PC-9 (cell line): ENCODE data around the gene PLXNA1. TPM values are rescaled to one million over a fixed set of nuclear protein-coding genes. Genes with fewer than 3 reads are reported as not detected.

Source experiments
- BruUV-seq: library from RNA; stranded (reverse); fragments of 400-500 nt; replicated peaks from 2 replicates; lab custom pipeline; 2021; lab: Mats Ljungman, UMichigan
- CTCF ChIA-PET: fragments of 300-600 bp; sonication (Branson Sonifier 250); formaldehyde crosslinking; loops from one replicate; lab custom pipeline; 2022; ENCODE audit warnings: antibody characterized with exemption; lab: Charles Lee
- POLR2A ChIA-PET: fragments of 300-600 bp; sonication (Branson Sonifier 250); formaldehyde crosslinking; loops from one replicate; lab custom pipeline; 2022; ENCODE audit warnings: antibody characterized with exemption; ENCODE audit not compliant: unreplicated experiment; lab: Charles Lee
- DNase-seq, 2 experiments: peaks; one replicate each; pipeline versions ENCODE4 v3.0.0 to v3.0.0-alpha.2; 2015 to 2022; ENCODE audit warnings: mixed read lengths in 1 of 2
- H2AFZ ChIP-seq: fragments of 200-600 bp; sonication (generic); 2 replicates; pipeline ENCODE4 v1.8.1; 2017; ENCODE audit warnings: antibody characterized with exemption
- H3F3A ChIP-seq: fragments of 200-600 bp; sonication (generic); 2 replicates; pipeline ENCODE4 v1.8.1; 2017; ENCODE audit warnings: antibody characterized with exemption, mild to moderate bottlenecking, low read depth; ENCODE audit not compliant: insufficient read depth
- H3K27ac ChIP-seq: fragments of 200-600 bp; sonication (generic); 2 replicates; pipeline ENCODE4 v1.6.1; 2016; ENCODE audit warnings: mixed run types
- H3K27me3 ChIP-seq: fragments of 200-600 bp; sonication (generic); 2 replicates; pipeline ENCODE4 v1.6.1; 2016; ENCODE audit warnings: low read depth, mixed run types; ENCODE audit not compliant: insufficient read depth
- H3K36me3 ChIP-seq: fragments of 200-600 bp; sonication (generic); 2 replicates; pipeline ENCODE4 v1.6.1; 2016; ENCODE audit warnings: low read depth, mixed run types
- H3K4me1 ChIP-seq: fragments of 200-600 bp; sonication (generic); replicated peaks from 2 replicates; pipeline ENCODE4 v1.6.1; 2016; ENCODE audit warnings: mixed run types; ENCODE audit not compliant: insufficient read depth
- H3K4me2 ChIP-seq: fragments of 200-600 bp; sonication (generic); 2 replicates; pipeline ENCODE4 v1.6.1; 2017; ENCODE audit warnings: mixed run types
- H3K4me3 ChIP-seq: fragments of 200-600 bp; sonication (generic); 2 replicates; pipeline ENCODE4 v1.6.1; 2016; ENCODE audit warnings: mixed run types
- H3K79me2 ChIP-seq: fragments of 200-600 bp; sonication (generic); 2 replicates; pipeline ENCODE4 v1.6.1; 2017; ENCODE audit warnings: low read depth, mixed run types
- H3K9me2 ChIP-seq: fragments of 200-600 bp; sonication (generic); 2 replicates; pipeline ENCODE4 v1.8.1; 2017; ENCODE audit warnings: mild to moderate bottlenecking; ENCODE audit not compliant: insufficient read depth
- H3K9me3 ChIP-seq: fragments of 200-600 bp; sonication (generic); 2 replicates; pipeline ENCODE4 v1.8.1; 2016; ENCODE audit warnings: low read depth; ENCODE audit not compliant: insufficient read depth
- H4K20me1 ChIP-seq: fragments of 200-600 bp; sonication (generic); 2 replicates; pipeline ENCODE4 v1.8.1; 2017; ENCODE audit not compliant: insufficient read depth
- EZH2 ChIP-seq: fragments of 200-600 bp; sonication (generic); IDR thresholded peaks from 2 replicates; pipeline ENCODE4 v1.8.0; 2017; ENCODE audit warnings: antibody characterized with exemption, low read depth
- intact Hi-C: fragments of 100-400 bp; cut with micrococcal nuclease; formaldehyde crosslinking; loops from one replicate; pipeline ENCODE4 v1.10.0; 2022; ENCODE audit not compliant: unreplicated experiment
- total RNA-seq: library from RNA; stranded (reverse); gene quantifications from 2 replicates; pipeline ENCODE4 v1.2.3, GENCODE V29; 2021
- TF ChIP-seq, protein P1 (sequence below): fragments of 200-600 bp; sonication (generic); conservative IDR thresholded peaks from 2 replicates; pipeline ENCODE4 v1.6.1; 2017; ENCODE audit warnings: mixed run types, antibody characterized with exemption, mild to moderate bottlenecking, moderate library complexity

PLXNA1 gene
- total RNA-seq, 1 experiment from 2014 or later, result 88.2 TPM

GRCh38 chr3:127016043-127016343 lies 33.1 kb downstream of the PLXNA1 start:
- TF ChIP-seq, protein P1, sequence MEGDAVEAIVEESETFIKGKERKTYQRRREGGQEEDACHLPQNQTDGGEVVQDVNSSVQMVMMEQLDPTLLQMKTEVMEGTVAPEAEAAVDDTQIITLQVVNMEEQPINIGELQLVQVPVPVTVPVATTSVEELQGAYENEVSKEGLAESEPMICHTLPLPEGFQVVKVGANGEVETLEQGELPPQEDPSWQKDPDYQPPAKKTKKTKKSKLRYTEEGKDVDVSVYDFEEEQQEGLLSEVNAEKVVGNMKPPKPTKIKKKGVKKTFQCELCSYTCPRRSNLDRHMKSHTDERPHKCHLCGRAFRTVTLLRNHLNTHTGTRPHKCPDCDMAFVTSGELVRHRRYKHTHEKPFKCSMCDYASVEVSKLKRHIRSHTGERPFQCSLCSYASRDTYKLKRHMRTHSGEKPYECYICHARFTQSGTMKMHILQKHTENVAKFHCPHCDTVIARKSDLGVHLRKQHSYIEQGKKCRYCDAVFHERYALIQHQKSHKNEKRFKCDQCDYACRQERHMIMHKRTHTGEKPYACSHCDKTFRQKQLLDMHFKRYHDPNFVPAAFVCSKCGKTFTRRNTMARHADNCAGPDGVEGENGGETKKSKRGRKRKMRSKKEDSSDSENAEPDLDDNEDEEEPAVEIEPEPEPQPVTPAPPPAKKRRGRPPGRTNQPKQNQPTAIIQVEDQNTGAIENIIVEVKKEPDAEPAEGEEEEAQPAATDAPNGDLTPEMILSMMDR, result no peak
- ChIA-PET POLR2A (no interaction called here), CTCF (no interaction called here)
- Histone ChIP-seq H4K20me1 (peaks cover 6% of the 10 kb centered on the region; the same call in 1 of the 2 replicates), H3F3A (no peaks in the 10 kb centered on the region), H3K36me3 (no peaks in the 10 kb centered on the region), H3K79me2 (no peaks in the 10 kb centered on the region), H3K4me3 (no peak overlapping the region), H3K4me1 (peaks cover 7% of the 10 kb centered on the region), H3K27ac (no peak overlapping the region), H3K4me2 (no peak overlapping the region), H3K9me3 (no peaks in the 10 kb centered on the region), H3K9me2 (no peaks in the 10 kb centered on the region), H2AFZ (no peak overlapping the region), H3K27me3 (no peaks in the 10 kb centered on the region)
- BruUV-seq, result no TSS peak
- intact Hi-C loops, result no loop called here
- DNase-seq, result no peak

DNA sequence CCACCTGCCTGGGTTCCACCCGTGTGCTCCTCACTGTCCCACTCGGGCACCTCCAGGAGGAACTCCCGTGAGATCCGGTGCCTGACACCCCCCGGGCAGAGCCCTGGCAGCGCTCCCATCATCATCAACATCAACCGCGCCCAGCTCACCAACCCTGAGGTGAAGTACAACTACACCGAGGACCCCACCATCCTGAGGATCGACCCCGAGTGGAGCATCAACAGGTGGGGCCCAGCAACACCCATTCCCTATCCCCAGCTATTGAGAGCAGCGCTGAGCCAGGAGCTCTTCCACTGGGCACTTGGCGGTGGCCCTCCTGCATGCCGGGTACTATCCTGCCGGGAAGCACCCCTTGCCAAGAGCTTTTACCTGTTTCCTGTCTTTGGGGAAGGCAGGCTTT lies 33.5 kb downstream of the PLXNA1 start:
- no peak overlapping the region for H3K27ac ChIP-seq
- BruUV-seq, result no TSS peak
- TF ChIP-seq EZH2, result no peak
- TF ChIP-seq, protein P1, result no peak
- peaks cover 6% of the 10 kb centered on the region; the same call in 1 of the 2 replicates for H4K20me1 ChIP-seq
- intact Hi-C loops, result no loop called here
- POLR2A ChIA-PET, result no interaction called here
- H3K27me3 ChIP-seq, result no peaks in the 10 kb centered on the region
- CTCF ChIA-PET, result no interaction called here
- no peak overlapping the region for H3K4me2 ChIP-seq
- H3K4me1 ChIP-seq, result peaks cover 2% of the 10 kb centered on the region; the same call in 1 of the 2 replicates
- no peak overlapping the region for H2AFZ ChIP-seq
- H3K9me2 ChIP-seq, result no peaks in the 10 kb centered on the region
- no peak for DNase-seq
- no peaks in the 10 kb centered on the region for H3K9me3 ChIP-seq
- H3K79me2 ChIP-seq, result no peaks in the 10 kb centered on the region
- no peak overlapping the region for H3K4me3 ChIP-seq
- no peaks in the 10 kb centered on the region for H3F3A ChIP-seq
- H3K36me3 ChIP-seq, result no peaks in the 10 kb centered on the region

DNA sequence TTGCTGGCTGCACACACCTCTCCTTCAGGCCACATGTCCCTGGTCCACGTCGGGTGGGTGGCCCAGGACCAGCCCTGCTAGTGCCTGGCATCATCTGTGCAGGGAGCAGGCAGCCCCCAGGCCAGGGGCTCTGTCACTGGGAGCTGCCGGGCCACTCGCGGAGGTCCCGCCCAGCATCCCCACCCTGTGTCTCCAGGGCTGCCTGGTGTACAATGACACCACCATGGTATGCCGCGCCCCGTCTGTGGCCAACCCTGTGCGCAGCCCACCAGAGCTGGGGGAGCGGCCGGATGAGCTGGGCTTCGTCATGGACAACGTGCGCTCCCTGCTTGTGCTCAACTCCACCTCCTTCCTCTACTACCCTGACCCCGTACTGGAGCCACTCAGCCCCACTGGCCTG lies 34.3 kb downstream of the PLXNA1 start:
- no peaks in the 10 kb centered on the region for H3K79me2 ChIP-seq
- H3K9me2 ChIP-seq, result no peaks in the 10 kb centered on the region
- H2AFZ ChIP-seq, result no peak overlapping the region
- no peak overlapping the region for H3K27ac ChIP-seq
- H3F3A ChIP-seq, result no peaks in the 10 kb centered on the region
- ChIA-PET CTCF (no interaction called here), POLR2A (no interaction called here)
- H4K20me1 ChIP-seq, result peaks cover 6% of the 10 kb centered on the region; the same call in 1 of the 2 replicates
- BruUV-seq, result no TSS peak
- no peaks in the 10 kb centered on the region for H3K27me3 ChIP-seq
- no peak overlapping the region for H3K4me3 ChIP-seq
- H3K36me3 ChIP-seq, result no peaks in the 10 kb centered on the region
- intact Hi-C loops, result no loop called here
- TF ChIP-seq EZH2, result no peak
- TF ChIP-seq, protein P1, result no peak
- DNase-seq, result no peak
- no peaks in the 10 kb centered on the region for H3K4me1 ChIP-seq
- H3K9me3 ChIP-seq, result no peaks in the 10 kb centered on the region
- no peak overlapping the region for H3K4me2 ChIP-seq
